ENCODE measurements around the gene CRYAB.
"Not testable (repeated sequence)": the region's sequence is repeated elsewhere in the genome, so short reads cannot be mapped to it uniquely, and the experiment has no call there.

CRYAB gene

GRCh38 chr11:111906680-111907079 is 4.9 kb downstream of the CRYAB start:
- no peak for DNase-seq

DNA sequence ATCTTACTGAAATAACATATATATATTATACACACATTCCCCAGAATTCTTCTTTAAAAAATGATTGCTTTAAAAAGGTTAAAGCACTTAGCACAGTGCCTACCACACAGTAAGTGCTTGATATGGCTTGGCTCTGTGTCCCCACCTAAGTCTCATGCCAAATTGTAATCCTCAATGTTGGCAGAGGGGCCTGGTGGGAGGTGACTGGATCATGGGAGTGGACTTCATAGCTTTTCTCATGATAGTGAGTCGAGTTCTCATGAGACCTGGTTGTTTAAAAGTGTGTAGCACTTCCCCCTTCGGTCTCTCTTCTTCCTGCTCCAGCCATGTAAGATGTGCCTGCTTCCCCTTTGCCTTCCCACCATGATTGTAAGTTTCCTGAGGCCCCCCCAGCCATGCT is 6.2 kb downstream of the CRYAB start:
- no peak for DNase-seq

DNA sequence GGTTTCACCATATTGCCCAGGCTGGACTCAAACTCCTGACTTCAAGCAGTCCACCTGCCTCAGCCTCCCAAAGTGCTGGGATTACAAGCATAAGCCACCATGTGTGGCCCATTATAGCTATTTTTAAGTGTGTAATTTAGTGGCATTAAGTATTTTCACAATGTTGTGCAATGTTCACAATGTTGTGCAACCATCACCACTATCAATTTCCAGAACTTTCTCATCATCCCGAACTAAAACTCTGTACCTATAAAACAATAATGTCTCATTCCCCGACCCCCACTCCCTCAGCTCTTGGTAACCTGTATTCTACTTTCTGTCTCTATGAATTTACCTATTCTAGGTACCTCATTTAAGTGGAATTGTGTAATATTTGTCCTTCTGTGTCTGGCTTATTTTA is 24.7 kb downstream of the CRYAB start:
- no peak for DNase-seq

DNA sequence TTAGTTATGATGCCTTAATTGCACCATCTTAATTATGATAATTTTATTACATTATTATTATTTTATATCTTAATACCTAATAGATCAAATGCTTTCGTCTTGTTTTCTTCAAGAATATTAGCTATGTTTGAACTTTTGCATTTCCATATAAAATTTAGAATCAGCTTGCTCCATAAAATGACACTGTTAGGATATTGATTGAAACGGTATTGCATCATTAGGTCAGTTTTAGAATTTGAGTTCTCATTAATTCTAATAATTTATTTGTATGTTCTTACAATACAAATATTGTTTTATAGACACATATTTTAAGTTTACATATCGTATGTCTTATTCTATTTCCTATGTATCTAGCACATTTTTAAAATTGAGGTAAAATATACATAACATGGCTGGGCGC is 25.5 kb downstream of the CRYAB start:
- DNase-seq: no peak

DNA sequence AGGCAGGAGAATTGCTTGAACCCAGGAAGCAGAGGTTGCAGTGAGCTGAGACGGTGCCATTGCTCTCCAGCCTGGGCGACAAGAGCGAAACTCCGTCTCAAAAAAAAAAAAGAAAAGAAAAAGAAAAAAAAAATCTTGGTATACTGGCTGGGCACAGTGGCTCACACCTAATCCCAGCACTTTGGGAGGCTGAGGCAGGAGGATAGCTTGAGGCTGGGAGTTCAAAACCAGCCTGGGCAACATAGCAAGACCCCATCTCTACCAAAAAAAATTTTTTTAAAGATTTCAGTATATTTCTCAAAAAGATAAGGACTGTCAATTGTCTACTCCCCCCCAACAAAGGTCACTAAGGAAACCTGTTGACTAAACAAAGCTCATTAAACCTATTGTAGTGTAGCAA is 26.5 kb downstream of the CRYAB start:
- DNase-seq: not testable (repeated sequence)

GRCh38 chr11:111882202-111882601 is 29.4 kb downstream of the CRYAB start:
- no peak for DNase-seq

DNA sequence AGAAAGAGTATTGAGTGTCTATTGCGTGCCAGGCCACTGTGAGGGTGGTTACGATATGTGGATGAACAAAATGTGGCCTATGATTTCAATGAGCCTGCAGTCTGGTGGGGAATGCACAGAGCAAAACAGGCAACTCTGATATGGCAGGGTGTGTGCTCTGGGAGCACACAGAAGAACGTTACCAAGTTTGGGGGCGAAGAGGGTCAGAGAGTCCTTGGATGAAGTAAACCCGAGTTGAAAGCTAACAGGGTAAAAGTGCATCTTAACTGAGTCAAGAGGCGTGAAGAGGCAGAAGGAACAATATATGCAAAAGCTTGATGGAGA is 32.0 kb downstream of the CRYAB start:
- DNase-seq: no peak

DNA sequence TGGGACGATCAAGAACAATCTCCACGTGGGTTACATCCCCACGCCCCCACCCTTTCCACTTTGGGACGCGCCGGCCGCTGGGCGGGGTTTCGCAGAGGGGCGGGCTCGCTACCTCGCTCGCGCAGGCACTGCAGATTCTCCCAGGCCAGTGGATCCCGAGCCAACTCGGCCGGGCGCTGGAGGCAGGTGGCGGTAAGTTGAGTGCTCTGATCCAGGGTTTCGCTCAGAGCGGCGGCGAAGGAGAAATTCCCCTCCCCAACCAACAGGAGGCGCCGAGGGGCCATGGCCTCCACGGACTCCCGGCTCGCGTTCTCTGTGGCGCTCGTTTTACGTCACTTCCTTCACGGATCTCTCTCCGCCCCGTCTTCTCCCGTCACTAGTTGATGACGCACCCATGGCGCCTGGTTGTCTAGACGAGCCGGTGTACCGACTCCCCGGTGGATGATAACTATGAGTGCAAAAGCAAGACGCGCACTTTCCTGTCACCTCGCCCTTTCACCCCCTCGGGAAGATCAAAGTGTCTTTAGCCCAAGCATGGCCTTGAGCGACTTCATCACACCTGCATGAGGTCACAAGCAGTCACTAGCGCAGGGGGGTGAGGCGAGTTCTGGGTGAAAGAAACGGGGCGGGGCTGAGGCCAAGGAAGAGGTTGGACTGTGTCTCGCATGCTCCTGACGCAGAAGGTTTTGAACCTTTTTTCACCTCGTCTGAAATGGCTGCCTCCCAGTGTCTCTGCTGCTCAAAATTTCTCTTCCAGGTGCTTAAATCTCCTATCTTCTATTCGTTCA is 32.5 kb downstream of the CRYAB start, which contains the start of the genes CFAP68 and FDXACB1:
TSS of gene CFAP68 (plus strand) at position 693 of the 788 bp plus-strand sequence. CDS start at position 713, 20 bp downstream.
TSS of gene FDXACB1 (minus strand) at position 317 of the 788 bp plus-strand sequence. CDS start at position 284, 33 bp downstream.
- DNase-seq: peak; percentile 96

DNA sequence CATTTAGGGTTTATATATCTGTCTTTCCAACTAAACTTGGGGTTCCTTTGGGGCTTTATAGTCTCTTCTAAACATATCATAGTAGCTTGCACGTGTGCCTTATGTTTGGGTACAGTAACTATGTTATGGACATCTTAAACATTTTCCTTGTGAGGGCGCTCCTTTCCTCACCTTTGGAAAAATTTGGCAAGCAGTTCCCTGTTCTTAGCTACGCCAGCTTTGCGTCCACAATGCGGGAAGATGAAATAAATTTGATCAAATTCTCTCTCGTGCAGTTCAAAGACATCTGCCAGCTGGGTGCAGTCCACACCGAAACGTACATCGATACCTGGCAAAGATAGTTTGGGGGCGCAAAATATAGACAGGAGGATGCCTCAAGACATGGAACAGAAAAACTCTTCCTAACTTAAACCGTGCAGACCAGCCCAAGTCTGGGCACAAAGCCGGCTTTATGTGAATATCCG is 33.2 kb downstream of the CRYAB start:
- no peak for DNase-seq

DNA sequence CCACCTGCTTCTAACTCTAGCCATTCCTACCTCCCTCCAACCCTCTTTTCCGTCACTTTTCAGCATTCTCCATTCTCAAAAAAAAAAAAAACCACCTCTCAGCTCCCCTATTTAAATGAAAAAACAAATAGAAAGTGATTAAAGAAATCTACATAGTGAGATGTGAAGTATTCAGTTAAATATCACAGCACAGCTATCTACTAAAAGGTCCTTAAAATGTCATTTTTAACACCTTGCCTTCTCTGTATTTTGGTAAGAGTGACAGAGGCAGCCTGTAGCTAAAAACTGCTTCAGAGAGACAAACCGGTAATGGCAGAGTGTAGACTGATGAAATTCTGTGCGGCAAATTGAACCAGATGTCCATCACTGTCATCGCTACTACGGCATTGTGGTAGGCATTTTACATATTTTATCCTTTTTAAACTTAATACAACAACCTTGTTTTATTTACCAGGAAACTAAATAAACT is 39.8 kb downstream of the CRYAB start:
- no peak for DNase-seq

GRCh38 chr11:111870886-111871692 is 40.5 kb downstream of the CRYAB start, which contains the start of gene ALG9:
TSS of gene ALG9 (minus strand) at chr11:111871581. CDS start at chr11:111871482, 99 bp downstream.
- DNase-seq: peak; percentile 56

GRCh38 chr11:111870522-111870885 is 41.1 kb downstream of the CRYAB start:
- peak; percentile 29 for DNase-seq

GRCh38 chr11:111870113-111870512 is 41.5 kb downstream of the CRYAB start:
- DNase-seq: no peak

DNA sequence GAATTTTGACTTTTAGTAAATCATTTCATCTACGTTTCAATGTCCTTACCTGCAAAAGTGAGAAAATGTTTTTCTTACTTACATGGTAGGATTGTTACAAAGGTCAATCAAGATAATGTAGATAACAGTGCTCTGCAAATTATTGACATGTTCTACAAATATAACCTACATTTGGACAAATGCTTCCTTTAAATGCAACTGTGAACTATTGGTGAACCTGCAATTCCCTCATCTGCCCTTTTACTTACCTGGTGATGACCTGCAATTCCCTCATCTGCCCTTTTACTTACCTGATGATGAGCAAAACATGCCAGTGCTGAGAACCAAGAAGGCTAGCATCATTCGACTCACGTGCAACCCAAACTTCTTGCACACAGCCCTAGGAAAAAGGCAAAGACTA is 51.3 kb downstream of the CRYAB start:
- no peak for DNase-seq

Data from NCI-H1436 (cell line).